SH-SY5Y (cell line): ENCODE data around the gene KLHL3.

Source experiments
- GATA2 ChIP-seq: IDR thresholded peaks from 2 replicates; pipeline ENCODE4 v1.6.1; 2011; ENCODE audit warnings: mild to moderate bottlenecking, low read depth, low read length
- GATA3 ChIP-seq: IDR thresholded peaks from 2 replicates; pipeline ENCODE4 v1.6.1; 2011; ENCODE audit warnings: low read depth, mild to moderate bottlenecking, low read length, moderate library complexity

Gene KLHL3

GRCh38 chr5:137596941-137597340 is 138.9 kb downstream of the KLHL3 start:
- TF ChIP-seq GATA2 (no peak), GATA3 (no peak)

GRCh38 chr5:137595396-137596079 is 140.4 kb downstream of the KLHL3 start:
- TF ChIP-seq GATA2, result no peak
- TF ChIP-seq GATA3, result no peak

- TF ChIP-seq GATA3, result no peak
- no peak for TF ChIP-seq GATA2
Observed at GRCh38 chr5:137594717-137595116, 141.2 kb downstream of the KLHL3 start.

- TF ChIP-seq GATA2 (no peak), GATA3 (no peak)
Observed at GRCh38 chr5:137592317-137592716, 143.6 kb downstream of the KLHL3 start.

- TF ChIP-seq GATA2 (no peak), GATA3 (no peak)
Observed at GRCh38 chr5:137589185-137589584, 146.7 kb downstream of the KLHL3 start.

- TF ChIP-seq GATA2 (no peak), GATA3 (no peak)
Observed at GRCh38 chr5:137587919-137588318, 148.0 kb downstream of the KLHL3 start.

- TF ChIP-seq GATA3, result no peak
- TF ChIP-seq GATA2, result no peak
Observed at GRCh38 chr5:137584262-137584661, 151.6 kb downstream of the KLHL3 start.

- TF ChIP-seq GATA3, result no peak
- TF ChIP-seq GATA2, result no peak
Observed at GRCh38 chr5:137583129-137583528, 152.8 kb downstream of the KLHL3 start.

- no peak for TF ChIP-seq GATA3
- TF ChIP-seq GATA2, result no peak
Observed at GRCh38 chr5:137582218-137582617, 153.7 kb downstream of the KLHL3 start.

GRCh38 chr5:137581776-137582175 is 154.1 kb downstream of the KLHL3 start:
- TF ChIP-seq GATA2, result no peak
- TF ChIP-seq GATA3, result no peak

- TF ChIP-seq GATA3, result no peak
- TF ChIP-seq GATA2, result no peak
Observed at GRCh38 chr5:137580030-137580429, 155.9 kb downstream of the KLHL3 start.

GRCh38 chr5:137575847-137576246 is 160.0 kb downstream of the KLHL3 start:
- TF ChIP-seq GATA3 (no peak), GATA2 (no peak)

- no peak for TF ChIP-seq GATA3
- no peak for TF ChIP-seq GATA2
Observed at GRCh38 chr5:137575211-137575610, 160.7 kb downstream of the KLHL3 start.

- TF ChIP-seq GATA2, result no peak
- no peak for TF ChIP-seq GATA3
Observed at GRCh38 chr5:137573376-137573775, 162.5 kb downstream of the KLHL3 start.

- TF ChIP-seq GATA2 (no peak), GATA3 (no peak)
Observed at GRCh38 chr5:137572042-137572695, 163.7 kb downstream of the KLHL3 start.

- TF ChIP-seq GATA2 (no peak), GATA3 (no peak)
Observed at GRCh38 chr5:137570070-137570469, 165.8 kb downstream of the KLHL3 start.
